ENCODE data around the gene FKBP6.

Gene FKBP6

DNA sequence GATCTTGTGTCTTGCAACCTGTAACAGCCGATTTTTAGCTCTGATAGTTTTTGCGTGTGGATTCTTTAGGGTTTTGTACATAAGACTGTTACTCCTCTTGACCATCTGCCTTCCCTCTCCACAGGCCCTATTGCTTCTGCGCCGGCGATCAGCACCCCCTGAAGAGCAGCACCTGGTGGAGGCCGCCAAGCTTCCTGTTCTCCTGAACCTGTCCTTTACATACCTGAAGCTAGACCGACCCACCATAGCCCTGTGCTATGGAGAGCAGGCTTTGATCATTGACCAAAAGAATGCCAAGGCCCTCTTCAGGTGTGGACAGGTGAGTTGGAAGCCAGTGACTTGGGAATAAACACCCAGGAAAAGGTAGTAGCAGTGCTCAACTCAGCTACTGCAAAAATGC, 12.6 kb downstream of the FKBP6 start:
- no peak overlapping the region for H3K4me3 ChIP-seq (replicated peaks; ENCODE audit: low read depth, low read length)
- H3K27me3 ChIP-seq (replicated peaks; ENCODE audit: control insufficient read depth, insufficient read depth, low read length) = no peaks in the 10 kb centered on the region
- no peak for DNase-seq (ENCODE audit: extremely low read depth, insufficient read length)
- H3K36me3 ChIP-seq (ENCODE audit: control insufficient read depth, insufficient read depth, low read length) = no peaks in the 10 kb centered on the region
- no peak for TF ChIP-seq CTCF (IDR thresholded peaks at IDR 0.05; ENCODE audit: insufficient read depth, low read length, poor library complexity, severe bottlenecking)

- no peak for TF ChIP-seq CTCF (IDR thresholded peaks at IDR 0.05; ENCODE audit: insufficient read depth, low read length, poor library complexity, severe bottlenecking)
- Histone ChIP-seq H3K36me3 (ENCODE audit: control insufficient read depth, insufficient read depth, low read length) (no peaks in the 10 kb centered on the region), H3K4me3 (replicated peaks; ENCODE audit: low read depth, low read length) (no peak overlapping the region), H3K27me3 (replicated peaks; ENCODE audit: control insufficient read depth, insufficient read depth, low read length) (no peaks in the 10 kb centered on the region)
- no peak for DNase-seq (ENCODE audit: extremely low read depth, insufficient read length)
These were observed 13.9 kb downstream of the FKBP6 start for GRCh38 chr7:73341877-73342276.

DNA sequence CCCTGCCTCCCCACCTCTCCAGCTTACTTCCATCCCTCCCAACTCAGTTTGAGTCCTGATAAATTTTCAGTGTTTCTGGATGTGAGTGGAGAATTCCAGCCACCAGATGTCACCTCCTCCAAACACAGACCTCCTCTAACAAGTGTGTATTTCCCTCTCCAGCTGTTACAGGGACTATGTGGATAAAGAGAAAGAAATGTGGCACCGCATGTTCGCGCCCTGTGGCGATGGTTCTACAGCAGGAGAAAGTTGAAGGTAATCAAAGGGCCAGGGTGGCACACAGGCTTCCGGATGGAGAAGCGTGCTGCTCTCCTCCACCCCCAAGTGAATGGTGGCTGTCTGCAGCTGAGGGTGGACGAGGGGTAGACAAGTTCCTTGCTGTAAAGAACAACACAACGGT, 14.7 kb downstream of the FKBP6 start:
- H3K4me3 ChIP-seq (replicated peaks; ENCODE audit: low read depth, low read length) = no peak overlapping the region
- no peak for TF ChIP-seq CTCF (IDR thresholded peaks at IDR 0.05; ENCODE audit: insufficient read depth, low read length, poor library complexity, severe bottlenecking)
- no peaks in the 10 kb centered on the region for H3K27me3 ChIP-seq (replicated peaks; ENCODE audit: control insufficient read depth, insufficient read depth, low read length)
- no peak for DNase-seq (ENCODE audit: extremely low read depth, insufficient read length)
- no peaks in the 10 kb centered on the region for H3K36me3 ChIP-seq (ENCODE audit: control insufficient read depth, insufficient read depth, low read length)

- DNase-seq (ENCODE audit: extremely low read depth, insufficient read length) = no peak
- H3K27me3 ChIP-seq (replicated peaks; ENCODE audit: control insufficient read depth, insufficient read depth, low read length) = no peaks in the 10 kb centered on the region
- no peak overlapping the region for H3K4me3 ChIP-seq (replicated peaks; ENCODE audit: low read depth, low read length)
- no peak for TF ChIP-seq CTCF (IDR thresholded peaks at IDR 0.05; ENCODE audit: insufficient read depth, low read length, poor library complexity, severe bottlenecking)
- no peaks in the 10 kb centered on the region for H3K36me3 ChIP-seq (ENCODE audit: control insufficient read depth, insufficient read depth, low read length)
These were observed 15.9 kb downstream of the FKBP6 start for GRCh38 chr7:73343671-73344380.

- Histone ChIP-seq H3K27me3 (replicated peaks; ENCODE audit: control insufficient read depth, insufficient read depth, low read length) (no peaks in the 10 kb centered on the region), H3K4me3 (replicated peaks; ENCODE audit: low read depth, low read length) (no peak overlapping the region), H3K36me3 (ENCODE audit: control insufficient read depth, insufficient read depth, low read length) (no peaks in the 10 kb centered on the region)
- no peak for TF ChIP-seq CTCF (IDR thresholded peaks at IDR 0.05; ENCODE audit: insufficient read depth, low read length, poor library complexity, severe bottlenecking)
- DNase-seq (ENCODE audit: extremely low read depth, insufficient read length) = no peak
These were observed 17.6 kb downstream of the FKBP6 start for GRCh38 chr7:73345538-73345937.

- no peak overlapping the region for H3K4me3 ChIP-seq (replicated peaks; ENCODE audit: low read depth, low read length)
- H3K36me3 ChIP-seq (ENCODE audit: control insufficient read depth, insufficient read depth, low read length) = no peaks in the 10 kb centered on the region
- TF ChIP-seq CTCF (IDR thresholded peaks at IDR 0.05; ENCODE audit: insufficient read depth, low read length, poor library complexity, severe bottlenecking) = no peak
- DNase-seq (ENCODE audit: extremely low read depth, insufficient read length) = no peak
- no peaks in the 10 kb centered on the region for H3K27me3 ChIP-seq (replicated peaks; ENCODE audit: control insufficient read depth, insufficient read depth, low read length)
These were observed 18.0 kb downstream of the FKBP6 start for GRCh38 chr7:73345951-73346350.

All from GM06990 (cell line).